Measurements from ENCODE around the gene RAPGEF3. TPM values are rescaled to one million over a fixed set of nuclear protein-coding genes. Genes with fewer than 3 reads are reported as not detected.

RAPGEF3 gene
- total and polyA plus RNA-seq, 4 donors, result 1.3 to 4.3 (median 1.4) TPM

- TF ChIP-seq REST (IDR thresholded peaks at IDR 0.05) (no peak), ZBTB33 (IDR thresholded peaks at IDR 0.05) (no peak), SP1 (IDR thresholded peaks at IDR 0.05) (peak; percentile 51)
Observed at GRCh38 chr12:47717443-47718193, 41.1 kb downstream of the RAPGEF3 start (continued).

- Histone ChIP-seq H3K27ac (ENCODE audit: low read depth in 1 of 2, low read length in 2 of 2) (no peak overlapping the region), H3K36me3 (ENCODE audit: control insufficient read depth in 4 of 4, insufficient read depth in 3 of 4, low read depth in 1 of 4, low read length in 3 of 4) (peaks cover 0 to 9% (median 2%) of the 10 kb centered on the region in 4 donors), H3K4me1 (ENCODE audit: control insufficient read depth in 4 of 4, insufficient read depth in 4 of 4, low read length in 3 of 4) (peaks cover 6 to 12% (median 9%) of the 10 kb centered on the region in 4 donors), H3K27me3 (ENCODE audit: control insufficient read depth in 4 of 4, insufficient read depth in 4 of 4, low read length in 3 of 4) (no peaks in the 10 kb centered on the region), H3K9me3 (ENCODE audit: control insufficient read depth in 4 of 4, low read length in 3 of 4) (no peaks in the 10 kb centered on the region), H3K9ac (ENCODE audit: low read depth in 1 of 2, low read length in 2 of 2) (no peak overlapping the region), H3K4me3 (ENCODE audit: low read depth in 1 of 3, low read length in 3 of 3) (no peak overlapping the region)
- TF ChIP-seq REST (IDR thresholded peaks at IDR 0.05) (no peak), GABPA (IDR thresholded peaks at IDR 0.05 in 1 of 2, conservative IDR thresholded peaks at IDR 0.05 in 1 of 2) (no peak), HNF4G (IDR thresholded peaks at IDR 0.05) (no peak), FOXA1 (IDR thresholded peaks at IDR 0.05) (no peak), YY1 (IDR thresholded peaks at IDR 0.05) (no peak), RXRA (IDR thresholded peaks at IDR 0.05) (no peak), ATF3 (IDR thresholded peaks at IDR 0.05) (no peak), HNF4A (conservative IDR thresholded peaks at IDR 0.05) (no peak), CTCF (IDR thresholded peaks at IDR 0.05; ENCODE audit: low read depth, low read length, missing input control) (no peak), SP1 (IDR thresholded peaks at IDR 0.05) (no peak), ZBTB33 (IDR thresholded peaks at IDR 0.05) (no peak), EGR1 (IDR thresholded peaks at IDR 0.05; ENCODE audit: low read depth in 2 of 2) (no peak), MAX (IDR thresholded peaks at IDR 0.05) (no peak), RAD21 (IDR thresholded peaks at IDR 0.05) (no peak), FOXA2 (IDR thresholded peaks at IDR 0.05) (no peak), NR2F2 (IDR thresholded peaks at IDR 0.05) (no peak), JUND (IDR thresholded peaks at IDR 0.05) (no peak)
- DNase-seq (ENCODE audit: low spot score), result peak; percentile 29
- WGBS, result 88% methylated on average over 6 of the region's 6 CpGs
Observed at GRCh38 chr12:47717046-47717442, 41.6 kb downstream of the RAPGEF3 start.
